HG02588 (cell line): Measurements from ENCODE around the gene P4HB.
"Not testable (repeated sequence)": the region's sequence is repeated elsewhere in the genome, so short reads cannot be mapped to it uniquely, and the experiment has no call there.

ENCODE experiments used
- ATAC-seq: cut with Tn5 transposase; IDR thresholded peaks from one replicate; pipeline ENCODE4 v1.9.1; 2021; ENCODE audit warnings: mild to moderate bottlenecking, moderate library complexity; ENCODE audit not compliant: unreplicated experiment

The P4HB gene

DNA sequence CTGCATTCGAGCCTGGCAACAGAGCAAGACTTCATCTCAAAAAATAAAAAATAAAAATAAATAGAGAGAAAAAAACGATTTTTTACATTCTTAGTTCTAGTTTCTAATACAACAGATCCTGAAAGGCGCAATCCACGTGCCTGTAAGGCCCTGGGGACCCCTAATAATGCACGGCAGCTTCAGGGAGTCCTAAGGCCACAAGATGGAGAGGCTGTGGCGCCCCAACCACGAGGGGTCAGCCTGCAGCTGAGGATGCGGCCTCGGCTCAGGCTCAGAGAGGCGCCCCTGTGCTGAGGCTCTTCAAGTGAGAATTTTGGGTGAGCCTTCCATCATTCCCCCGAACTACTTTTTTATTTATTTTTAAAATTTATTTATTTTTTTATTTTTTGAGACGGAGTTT is 10.9 kb downstream of the P4HB start:
- ATAC-seq, result no peak

- no peak for ATAC-seq
Measured at GRCh38 chr17:81846743-81847689, 13.3 kb downstream of the P4HB start.

DNA sequence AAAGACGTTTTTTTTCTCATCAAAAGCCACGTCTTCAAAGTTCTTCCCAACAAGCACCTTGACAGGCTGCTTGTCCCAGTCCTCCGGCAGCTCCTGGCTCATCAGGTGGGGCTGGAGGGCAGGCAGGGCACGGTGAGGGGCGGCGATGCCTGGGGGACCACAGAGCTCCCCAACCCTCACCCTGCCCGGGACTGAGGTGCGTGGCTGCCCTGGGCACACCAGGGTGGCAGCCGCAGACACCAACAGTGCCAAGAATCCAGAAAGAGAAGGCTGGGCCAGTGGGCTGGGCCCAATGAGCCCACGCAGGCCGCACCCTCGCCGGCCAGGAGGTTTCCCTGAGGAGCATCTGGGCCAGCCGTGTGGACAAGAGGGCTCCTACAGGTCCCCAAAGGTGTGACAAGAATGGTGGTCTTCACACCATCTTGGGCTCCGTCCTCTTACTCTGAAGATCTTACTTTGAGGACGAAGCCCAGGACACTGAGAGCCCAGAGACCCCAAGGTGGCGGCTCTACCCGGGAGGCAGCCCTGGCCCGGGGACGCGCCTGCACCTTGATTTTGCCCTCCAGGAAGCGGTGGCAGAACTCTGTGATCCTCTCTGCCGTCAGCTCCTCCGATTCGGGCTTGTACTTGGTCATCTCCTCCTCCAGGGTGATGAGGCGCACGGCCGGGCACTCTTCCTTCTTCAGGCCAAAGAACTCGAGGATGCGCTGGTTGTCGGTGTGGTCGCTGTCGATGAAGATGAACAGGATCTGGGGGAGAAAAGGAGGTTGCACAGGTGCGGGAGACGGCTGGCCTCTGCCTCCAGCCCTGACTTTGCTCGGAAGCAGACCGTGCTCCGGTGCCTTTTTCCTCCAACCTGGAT is 14.2 kb downstream of the P4HB start:
- no peak for ATAC-seq

DNA sequence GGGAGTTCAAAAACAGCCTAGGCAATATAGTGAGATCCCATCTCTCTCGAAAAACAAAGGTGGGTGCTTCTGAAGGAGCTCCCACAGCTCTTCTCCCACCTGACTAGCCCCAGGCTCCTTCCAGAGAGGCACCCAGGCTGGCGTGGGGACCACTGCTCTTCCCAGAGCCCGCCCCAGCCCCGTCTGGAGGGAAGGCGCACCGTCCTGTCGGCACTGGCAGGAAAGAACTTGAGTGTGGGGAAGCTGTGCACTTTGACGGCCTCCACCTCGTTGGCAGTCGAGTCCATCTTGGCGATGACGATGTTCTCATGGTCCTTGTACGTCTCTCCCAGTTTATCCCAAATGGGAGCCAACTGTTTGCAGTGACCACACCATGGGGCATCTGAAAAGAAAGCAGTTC is 15.0 kb downstream of the P4HB start:
- no peak for ATAC-seq

GRCh38 chr17:81844887-81845286 is 15.4 kb downstream of the P4HB start:
- ATAC-seq, result no peak

GRCh38 chr17:81844327-81844851 is 15.9 kb downstream of the P4HB start:
- no peak for ATAC-seq

DNA sequence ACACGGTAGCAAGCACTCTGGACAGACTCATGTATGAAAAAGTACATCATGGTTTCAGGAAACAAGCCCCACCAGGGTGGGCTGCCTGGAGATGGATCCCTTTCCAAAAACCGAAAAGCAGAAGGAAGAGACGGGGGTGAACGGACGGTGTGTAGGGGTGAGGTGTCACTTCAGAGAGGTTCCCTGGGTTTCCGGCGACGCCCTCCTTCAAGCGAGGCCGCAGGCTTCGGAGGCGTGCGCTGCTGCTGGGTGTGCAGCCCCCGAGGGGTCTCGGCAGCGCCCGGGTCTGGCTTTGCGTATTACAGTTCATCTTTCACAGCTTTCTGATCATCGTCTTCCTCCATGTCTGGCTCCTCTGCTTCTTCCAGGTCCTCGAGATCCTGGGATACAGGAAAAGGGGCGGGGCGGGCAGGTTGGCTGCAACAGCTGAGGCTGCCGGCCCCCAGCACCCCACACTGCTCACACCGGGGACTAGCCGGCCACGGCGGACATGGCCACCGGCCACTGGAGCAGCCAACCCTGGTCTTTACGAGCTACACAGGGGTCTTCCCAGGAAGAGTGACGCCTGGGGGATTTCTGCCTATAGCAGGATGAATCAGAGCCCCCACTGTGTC is 16.5 kb downstream of the P4HB start:
- ATAC-seq, result no peak

GRCh38 chr17:81842725-81843504 is 17.4 kb downstream of the P4HB start:
- ATAC-seq, result no peak

DNA sequence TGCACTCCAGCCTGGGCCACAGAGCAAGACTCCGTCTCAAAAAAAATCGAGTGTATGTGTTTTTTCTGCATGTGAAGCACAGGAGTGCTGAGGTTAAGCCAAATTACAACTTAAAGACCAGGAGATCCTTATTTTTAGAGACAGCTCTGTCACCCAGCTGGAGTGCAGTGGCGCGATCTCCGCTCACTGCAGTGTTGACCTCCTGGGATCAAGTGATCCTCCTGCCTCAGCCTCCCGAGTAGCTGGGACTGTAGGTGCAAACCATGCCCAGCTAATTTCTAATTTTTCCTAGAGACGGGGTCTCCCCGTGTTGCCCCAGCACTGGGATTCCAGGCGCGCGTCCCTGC is 18.0 kb downstream of the P4HB start:
- ATAC-seq, result no peak

- no peak for ATAC-seq
Measured at GRCh38 chr17:81841866-81842265, 18.5 kb downstream of the P4HB start.

- ATAC-seq, result no peak
Measured at GRCh38 chr17:81840826-81841778, 19.2 kb downstream of the P4HB start.

DNA sequence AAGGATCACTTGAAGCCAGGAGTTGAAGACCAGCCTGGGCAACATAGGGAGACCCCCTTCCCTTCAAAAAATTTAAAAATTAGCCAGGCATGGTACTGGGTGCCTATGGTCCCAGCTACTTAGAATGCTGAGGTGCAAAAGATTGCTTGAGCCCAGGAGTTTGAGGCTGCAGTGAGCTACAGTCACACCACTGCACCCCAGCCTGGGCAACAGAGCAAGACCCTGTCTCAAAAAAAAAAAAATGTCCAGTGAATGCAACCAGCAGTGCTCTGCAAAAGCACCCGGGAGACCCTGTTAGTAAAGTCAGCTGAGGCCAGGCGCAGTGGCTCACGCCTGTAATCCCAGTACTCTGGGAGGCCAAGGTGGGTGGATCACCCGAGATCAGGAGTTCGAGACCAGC is 20.3 kb downstream of the P4HB start:
- not testable (repeated sequence) for ATAC-seq

- no peak for ATAC-seq
Measured at GRCh38 chr17:81839301-81839700, 21.0 kb downstream of the P4HB start.

DNA sequence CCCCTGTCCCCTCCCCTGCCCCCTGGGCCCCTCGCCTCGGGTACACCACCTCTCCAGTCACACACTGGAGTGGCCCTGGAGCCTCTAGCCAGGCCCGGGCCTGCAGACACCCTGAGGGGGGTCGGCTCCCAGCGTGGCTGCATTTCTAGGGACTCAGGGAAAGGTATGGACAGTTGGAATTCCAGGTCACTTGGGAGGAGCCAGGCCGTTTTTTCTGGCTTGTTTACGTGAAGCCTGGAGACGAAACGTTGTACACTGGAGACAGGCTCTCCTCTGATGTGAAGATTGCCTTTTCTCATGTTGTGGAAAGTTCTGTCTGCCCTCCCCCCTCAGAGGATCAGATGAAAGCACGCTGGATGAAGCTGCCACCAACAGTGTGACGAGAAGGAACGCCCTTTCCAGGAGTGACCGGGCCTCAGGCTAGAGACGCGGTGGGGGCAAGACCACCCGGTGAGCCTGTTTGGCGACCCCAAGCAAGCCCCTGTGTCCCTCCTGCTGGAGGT is 21.5 kb downstream of the P4HB start:
- no peak for ATAC-seq

DNA sequence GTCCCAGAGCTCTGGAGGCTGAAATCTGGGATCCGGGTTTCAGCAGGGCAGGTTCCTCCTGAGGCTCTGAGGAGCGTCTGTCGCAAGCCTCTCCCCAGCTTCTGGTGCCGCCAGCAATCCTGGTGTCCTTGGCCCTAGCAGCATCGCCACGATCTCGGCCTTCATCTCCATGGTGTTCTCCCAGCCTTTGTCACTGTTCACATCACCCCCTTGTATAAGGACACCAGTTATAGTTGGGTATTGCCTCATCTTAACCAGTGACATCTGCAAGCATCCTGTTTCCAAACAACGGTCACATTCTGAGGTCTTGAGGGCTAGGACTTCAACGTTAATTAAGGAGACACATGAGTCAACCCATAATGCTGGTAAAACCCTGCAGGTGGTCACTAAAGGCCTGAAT is 22.7 kb downstream of the P4HB start:
- ATAC-seq, result no peak

DNA sequence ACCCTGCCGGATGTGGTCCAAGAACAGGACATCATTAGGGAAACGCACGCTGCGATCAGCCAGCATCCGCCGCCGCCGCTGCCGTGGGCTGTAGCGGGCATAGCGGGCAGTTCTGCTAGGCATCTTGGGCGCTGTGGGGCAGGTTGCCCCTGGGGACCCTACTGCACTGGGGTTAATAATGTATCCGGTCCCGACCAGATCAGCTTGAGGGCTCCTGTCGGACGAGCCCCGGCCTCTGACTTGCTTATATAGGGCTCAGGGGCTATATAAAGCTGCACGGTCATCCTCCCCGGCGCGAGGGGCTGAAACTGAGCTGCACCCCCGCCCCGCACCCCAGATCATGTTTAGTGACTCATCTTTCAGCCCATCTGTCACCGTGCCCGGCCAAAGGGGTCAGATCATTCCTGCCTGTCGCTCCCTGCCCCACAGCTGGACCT is 25.5 kb downstream of the P4HB start, which contains the start of gene PPP1R27:
Gene PPP1R27 (minus strand): TSS at position 220 of the 437 bp plus-strand sequence. CDS start 97 bp downstream, at position 123.
- ATAC-seq, result no peak

DNA sequence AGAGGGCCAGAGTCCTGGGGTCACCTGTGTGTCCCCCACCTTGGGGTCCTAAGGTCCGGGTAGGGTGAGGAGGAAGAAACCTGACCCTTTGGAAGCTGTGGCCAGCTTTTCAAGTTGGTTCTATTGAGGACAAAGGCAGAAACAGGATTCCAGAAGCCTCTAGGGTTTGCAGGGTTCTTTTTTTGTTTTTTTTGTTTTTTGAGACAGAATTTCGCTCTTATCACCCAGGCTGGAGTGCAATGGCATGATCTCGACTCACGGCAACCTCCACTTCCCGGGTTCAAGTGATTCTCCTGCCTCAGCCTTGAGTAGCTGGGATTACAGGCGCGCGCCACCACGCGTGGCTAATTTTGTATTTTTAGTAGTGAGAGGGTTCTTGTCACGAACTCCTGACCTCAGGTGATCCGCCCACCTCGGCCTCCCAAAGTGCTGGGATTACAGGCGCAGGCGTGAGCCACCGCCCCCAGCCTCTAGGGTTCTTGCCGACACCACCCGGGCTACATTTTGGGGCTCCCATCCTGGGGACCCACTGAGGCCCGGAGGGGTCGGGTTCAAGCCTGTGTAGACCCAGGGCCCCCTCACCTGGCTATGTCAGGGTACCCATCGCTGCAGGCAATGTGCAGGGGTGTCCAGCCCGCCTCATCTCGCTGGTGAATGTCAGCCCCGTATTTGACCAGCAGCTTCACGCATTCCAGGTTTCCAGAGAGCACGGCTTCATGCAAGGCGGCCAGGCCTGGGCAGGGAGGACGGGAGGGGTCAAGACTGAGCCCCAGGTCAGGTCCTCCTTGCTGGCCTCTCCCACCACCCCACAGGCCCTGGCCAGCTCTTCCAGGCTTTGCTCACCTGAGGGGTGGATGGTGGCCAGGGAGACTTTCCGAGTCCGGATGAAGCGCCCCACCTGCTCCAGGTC is 26.2 kb downstream of the P4HB start:
- no peak for ATAC-seq
